Measurements from ENCODE around the gene USP35.

GRCh38 chr11:78250099-78250498 lies 61.4 kb downstream of the USP35 start:
- TF ChIP-seq CTCF (IDR thresholded peaks at IDR 0.05): no peak
- TF ChIP-seq EP300 (IDR thresholded peaks at IDR 0.05): no peak
- no peak for TF ChIP-seq POLR2AphosphoS5 (IDR thresholded peaks at IDR 0.05)
- TF ChIP-seq POLR2A (IDR thresholded peaks at IDR 0.05): no peak

Measured in sigmoid colon (tissue), 4 donors.